Activated T-cell treated with anti-CD3 and anti-CD28 coated beads for 4 hours (primary cell): Measurements from ENCODE around the gene NBPF3.

ENCODE experiments used
- DNase-seq: peaks from one replicate; pipeline ENCODE4 v3.0.0-alpha.2; 2020

NBPF3 gene

GRCh38 chr1:21521717-21522060 is 81.8 kb downstream of the NBPF3 start:
- no peak for DNase-seq

GRCh38 chr1:21522525-21523038 is 82.6 kb downstream of the NBPF3 start:
- DNase-seq = no peak

GRCh38 chr1:21523297-21523813 is 83.4 kb downstream of the NBPF3 start:
- DNase-seq = no peak

- DNase-seq = no peak
Measured at GRCh38 chr1:21524220-21524619, 84.3 kb downstream of the NBPF3 start.

- no peak for DNase-seq
Measured at GRCh38 chr1:21524686-21525339, 84.9 kb downstream of the NBPF3 start.

GRCh38 chr1:21525340-21525717 is 85.4 kb downstream of the NBPF3 start:
- DNase-seq = no peak

GRCh38 chr1:21526441-21526840 is 86.5 kb downstream of the NBPF3 start:
- DNase-seq = no peak

GRCh38 chr1:21530368-21531016 is 90.6 kb downstream of the NBPF3 start:
- no peak for DNase-seq

GRCh38 chr1:21531241-21531640 is 91.3 kb downstream of the NBPF3 start:
- no peak for DNase-seq

- no peak for DNase-seq
Measured at GRCh38 chr1:21532496-21532895, 92.6 kb downstream of the NBPF3 start.

- no peak for DNase-seq
Measured at GRCh38 chr1:21532992-21533534, 93.1 kb downstream of the NBPF3 start.

- DNase-seq = no peak
Measured at GRCh38 chr1:21534146-21534545, 94.2 kb downstream of the NBPF3 start.
